Stimulated activated CD8-positive, alpha-beta memory T cell treated with anti-CD3 and anti-CD28 coated beads, Interleukin-7, amount 100 ng/mL, for 4 hours (primary cell): ENCODE data around the gene SF3B4.
"Not testable (repeated sequence)": the region's sequence is repeated elsewhere in the genome, so short reads cannot be mapped to it uniquely, and the experiment has no call there.

Source experiments
- DNase-seq, 2 donors: peaks; one replicate each; pipeline ENCODE4 v3.0.0-alpha.2; 2020; ENCODE audit warnings: low read depth in 2 of 2

The SF3B4 gene, protein sequence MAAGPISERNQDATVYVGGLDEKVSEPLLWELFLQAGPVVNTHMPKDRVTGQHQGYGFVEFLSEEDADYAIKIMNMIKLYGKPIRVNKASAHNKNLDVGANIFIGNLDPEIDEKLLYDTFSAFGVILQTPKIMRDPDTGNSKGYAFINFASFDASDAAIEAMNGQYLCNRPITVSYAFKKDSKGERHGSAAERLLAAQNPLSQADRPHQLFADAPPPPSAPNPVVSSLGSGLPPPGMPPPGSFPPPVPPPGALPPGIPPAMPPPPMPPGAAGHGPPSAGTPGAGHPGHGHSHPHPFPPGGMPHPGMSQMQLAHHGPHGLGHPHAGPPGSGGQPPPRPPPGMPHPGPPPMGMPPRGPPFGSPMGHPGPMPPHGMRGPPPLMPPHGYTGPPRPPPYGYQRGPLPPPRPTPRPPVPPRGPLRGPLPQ

DNA sequence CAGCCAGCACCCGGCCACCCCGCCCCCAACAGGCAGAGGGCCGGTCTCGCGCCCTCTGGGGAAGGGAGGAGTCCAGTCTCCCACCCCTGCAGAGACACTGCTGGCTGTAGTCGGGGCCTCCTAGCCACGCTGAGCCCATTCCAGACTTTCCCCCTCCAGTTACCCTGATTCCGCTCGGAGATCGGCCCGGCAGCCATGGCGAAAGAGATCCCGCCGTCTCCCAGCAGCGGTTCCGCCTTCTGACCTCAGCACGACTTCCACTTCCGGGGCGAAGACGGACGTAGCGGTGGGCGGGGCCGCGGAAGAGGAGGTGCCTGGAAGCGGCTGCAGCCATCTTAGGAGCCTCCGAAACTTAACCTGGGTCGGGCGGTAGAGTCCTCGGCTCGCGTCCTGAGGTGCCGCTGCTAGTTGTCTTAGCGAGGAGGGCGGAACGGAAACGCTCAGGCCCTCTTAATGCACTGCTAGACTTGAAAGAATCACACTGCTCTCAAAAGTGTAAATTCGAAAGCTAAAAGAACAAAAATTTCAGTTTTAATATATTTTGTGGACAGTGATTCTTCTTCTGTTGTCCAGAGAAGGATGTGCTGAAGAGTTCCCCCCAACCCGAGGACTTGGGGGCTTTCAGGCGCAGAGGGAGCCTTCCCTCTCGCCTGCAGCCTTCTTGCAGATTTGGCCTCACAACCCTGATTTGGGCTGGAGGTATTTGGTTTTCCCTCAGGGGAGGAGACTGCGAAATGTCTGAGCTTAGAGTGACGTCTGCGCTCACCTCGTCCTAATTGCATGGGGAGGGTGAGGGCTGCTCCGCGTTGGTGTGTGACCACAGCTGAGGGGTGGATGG lies at the start of gene SF3B4:
Gene SF3B4 (minus strand): TSS at position 241 of the 838 bp plus-strand sequence. CDS start 44 bp downstream, at position 197.
- peak; percentile 89 to 93 for DNase-seq

DNA sequence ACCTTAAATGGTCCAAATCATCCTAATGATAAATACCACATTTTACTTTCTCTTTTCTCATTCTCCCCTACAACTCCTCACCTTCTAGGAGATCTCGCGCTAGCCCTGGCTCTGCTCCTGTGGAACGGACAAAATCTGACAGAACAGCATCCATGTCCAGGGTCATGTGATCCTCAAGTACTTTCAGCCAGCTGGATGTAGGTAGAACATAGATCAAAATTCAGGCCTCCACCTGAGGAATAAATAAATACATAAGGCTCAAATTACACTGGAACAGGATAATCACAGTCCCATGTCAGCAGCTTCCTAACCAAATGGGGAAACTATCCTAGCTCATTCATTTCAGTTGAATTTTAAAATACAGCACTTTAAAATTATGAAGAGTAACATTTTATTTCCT lies 49.7 kb upstream of the SF3B4 start:
- no peak for DNase-seq

DNA sequence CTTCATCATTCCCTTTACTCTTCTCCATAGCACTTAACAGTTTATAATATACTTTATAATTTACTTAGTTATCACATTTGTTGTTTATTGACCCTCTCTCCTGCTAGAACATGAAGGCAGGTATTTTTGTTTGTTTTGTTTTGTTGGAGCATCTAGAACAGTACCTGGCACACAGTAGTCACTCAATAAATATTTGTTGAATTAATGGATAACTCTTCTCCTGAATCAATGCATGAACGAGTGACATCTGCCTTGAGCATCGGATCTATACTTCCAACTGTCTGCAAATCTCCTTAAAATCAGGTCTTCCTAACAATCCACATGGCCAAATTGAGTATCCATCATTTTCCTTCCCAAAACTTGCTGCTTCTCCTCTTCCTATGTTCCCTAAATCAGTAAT lies 44.9 kb upstream of the SF3B4 start:
- no peak for DNase-seq

DNA sequence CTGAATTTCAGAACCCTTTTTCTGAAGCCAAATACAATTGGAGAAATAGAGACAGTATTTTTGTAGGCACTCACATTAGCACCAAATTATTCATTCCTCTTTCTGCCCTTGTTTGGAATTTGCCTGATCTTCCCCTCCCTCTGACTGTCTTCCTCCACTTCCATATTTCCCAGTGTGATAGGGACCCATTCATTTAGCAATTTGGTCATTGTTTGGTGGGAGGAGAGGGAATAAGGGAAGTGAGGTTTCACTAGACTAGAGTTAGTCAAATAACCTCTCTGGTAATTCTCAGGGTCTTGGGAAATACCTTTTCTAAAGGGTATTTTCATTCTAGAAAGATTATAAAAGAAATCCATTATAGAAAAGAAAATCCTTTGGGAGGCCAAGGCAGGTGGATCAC lies 40.0 kb upstream of the SF3B4 start:
- no peak for DNase-seq

DNA sequence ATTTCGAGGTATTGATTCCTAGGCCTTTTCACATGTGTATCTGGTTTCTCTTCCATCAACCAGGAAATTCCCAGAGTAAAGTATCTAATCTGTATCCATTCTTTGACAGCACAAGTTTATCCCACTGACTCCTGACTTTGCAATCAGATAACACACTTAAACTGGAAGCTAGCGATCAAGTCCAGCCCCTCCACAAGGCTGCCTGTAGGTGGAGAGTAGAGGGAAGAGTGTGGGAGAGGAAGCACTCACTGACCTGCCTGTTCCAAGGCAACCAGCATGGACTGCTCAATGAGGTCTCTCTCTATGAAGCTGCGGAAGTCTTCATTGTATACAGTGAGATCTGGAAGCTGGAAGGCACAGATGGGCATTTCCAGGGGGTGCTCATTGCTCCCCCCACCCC lies 39.4 kb upstream of the SF3B4 start:
- no peak for DNase-seq

DNA sequence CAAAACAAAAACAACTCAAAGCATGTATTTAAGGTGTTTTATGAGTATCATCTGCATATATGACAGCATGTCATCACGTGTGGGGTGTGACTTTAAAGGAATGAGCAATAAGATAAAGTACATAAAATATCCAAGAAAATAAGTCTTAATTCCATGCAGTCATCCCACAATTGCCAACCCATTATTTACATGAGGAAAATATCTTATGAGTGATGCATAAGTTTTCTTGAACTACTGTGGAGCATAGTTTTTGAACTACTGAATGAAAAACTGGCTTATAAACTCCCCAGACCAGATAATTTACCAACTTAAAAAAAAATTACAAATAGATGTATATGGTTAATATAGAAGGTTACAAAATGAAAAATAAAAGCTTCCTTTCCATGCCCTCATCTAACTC lies 38.8 kb upstream of the SF3B4 start:
- DNase-seq = no peak

DNA sequence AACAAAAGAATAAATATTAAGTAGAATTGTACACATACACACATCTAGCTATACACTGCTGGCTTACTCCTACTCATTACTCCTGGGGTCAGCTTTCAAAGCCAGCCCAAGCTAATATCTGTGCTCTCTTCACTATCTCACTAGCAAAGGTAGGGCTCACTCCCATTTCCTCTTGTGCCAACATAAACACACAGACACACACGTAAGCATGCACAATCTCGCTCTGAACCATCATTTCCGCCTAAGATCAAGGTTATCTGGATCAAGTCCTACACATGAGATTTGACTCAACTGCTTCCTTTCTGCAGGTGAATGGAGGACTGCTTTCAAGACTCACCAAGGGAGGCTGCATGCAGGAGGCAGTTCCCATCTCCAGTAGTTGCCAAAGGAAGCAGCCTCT lies 37.8 kb upstream of the SF3B4 start:
- DNase-seq = no peak

DNA sequence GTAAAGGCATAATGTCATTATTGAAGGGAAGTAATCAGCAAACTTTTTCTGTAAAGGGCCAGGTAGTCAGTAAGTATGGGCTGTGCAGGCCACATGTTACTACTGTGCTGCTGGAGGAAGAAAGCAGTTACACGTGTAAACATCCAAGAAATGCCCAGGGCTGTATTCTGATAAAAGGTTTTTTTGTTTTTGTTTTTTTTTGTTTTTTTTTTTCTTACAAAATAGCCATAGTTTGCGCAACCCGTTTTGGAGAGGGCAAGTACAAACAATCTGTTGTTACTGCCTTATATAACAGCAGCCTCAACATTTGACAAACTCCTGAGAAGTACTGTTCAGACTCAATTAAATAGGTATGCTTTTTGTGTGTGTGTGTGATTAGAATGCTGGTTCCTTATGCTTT lies 35.8 kb upstream of the SF3B4 start:
- DNase-seq = no peak

DNA sequence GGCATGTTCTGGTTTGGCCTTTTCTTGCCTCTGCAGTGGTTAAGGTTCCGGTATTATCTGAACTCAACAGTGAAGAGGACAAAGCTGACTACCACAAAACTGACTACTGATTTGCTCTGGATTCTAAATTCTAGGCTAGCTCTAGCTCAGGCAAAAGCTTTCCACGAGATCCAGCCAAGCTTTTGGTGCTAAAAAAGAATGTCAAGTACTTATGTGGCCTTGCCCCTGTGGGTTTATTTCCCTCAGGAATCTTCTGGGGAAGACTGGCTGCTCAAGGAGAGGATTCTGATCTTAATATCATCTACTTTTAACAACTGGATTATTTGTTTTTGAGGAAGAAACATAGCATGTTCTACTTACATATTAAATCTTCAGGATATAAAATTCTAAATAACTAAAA lies 35.1 kb upstream of the SF3B4 start:
- no peak for DNase-seq

DNA sequence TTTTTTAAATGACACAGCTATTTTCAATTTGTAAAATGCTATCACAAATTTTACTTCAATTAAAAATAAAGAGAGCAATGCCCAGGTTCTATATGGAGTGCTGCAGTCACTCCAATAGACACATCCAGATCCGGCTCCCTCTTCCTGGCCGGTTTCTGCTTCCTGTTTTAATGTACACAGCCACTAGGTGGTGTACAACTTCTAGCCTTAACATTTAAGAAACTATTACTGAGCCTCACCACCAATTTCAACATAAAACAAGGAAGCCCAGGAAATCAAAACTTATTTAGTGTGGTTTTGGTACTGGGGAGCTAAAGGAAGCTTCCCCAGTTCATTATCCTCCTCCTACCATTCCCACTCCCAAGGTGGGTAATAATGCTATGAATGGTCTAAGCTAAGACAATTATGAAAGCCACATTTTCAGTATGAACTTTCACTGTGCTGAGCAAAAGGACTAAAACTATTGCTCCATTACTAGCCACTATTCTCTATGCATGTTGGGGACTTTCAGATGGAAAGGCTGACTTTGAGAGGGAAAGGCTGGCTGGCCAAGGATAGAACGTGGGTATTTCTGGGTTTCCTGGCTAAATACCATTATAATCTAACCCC lies 34.5 kb upstream of the SF3B4 start:
- peak in 1 of 2 donors; percentile 5 for DNase-seq

DNA sequence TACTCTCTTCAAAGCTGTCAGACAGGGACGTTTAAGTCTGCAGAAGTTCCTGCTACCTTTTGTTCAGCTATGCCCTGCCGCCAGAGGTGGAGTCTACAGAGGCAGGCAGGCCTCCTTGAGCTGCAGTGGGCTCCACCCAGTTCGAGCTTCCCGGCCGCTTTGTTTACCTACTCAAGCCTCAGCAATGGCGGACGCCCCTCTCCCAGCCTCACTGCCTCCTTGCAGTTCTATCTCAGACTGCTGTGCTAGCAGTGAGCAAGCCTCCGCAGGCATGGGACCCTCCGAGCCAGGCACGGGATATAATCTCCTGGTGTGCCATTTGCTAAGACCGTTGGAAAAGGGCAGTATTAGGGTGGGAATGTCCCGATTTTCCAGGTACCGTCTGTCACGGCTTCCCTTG lies 29.9 kb upstream of the SF3B4 start:
- DNase-seq = not testable (repeated sequence)

DNA sequence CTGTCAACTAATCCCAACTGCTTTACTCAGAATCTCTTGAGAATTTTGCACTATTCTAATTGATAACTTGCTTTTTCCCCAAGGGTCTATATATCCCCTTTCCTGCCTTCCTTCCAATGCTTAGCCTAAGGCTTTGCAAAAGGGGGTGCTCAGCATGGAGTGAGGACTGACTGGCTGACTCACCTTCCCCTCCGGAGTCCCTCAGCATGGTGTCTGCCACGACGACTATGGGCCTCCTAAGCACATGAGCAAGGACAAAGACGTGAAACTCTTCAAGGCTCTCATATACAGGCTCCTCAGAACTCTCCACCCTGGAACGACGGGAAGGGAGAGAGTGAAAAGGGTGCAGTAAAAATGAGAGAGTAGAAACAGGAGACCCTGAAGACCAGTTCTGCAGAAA lies 22.3 kb upstream of the SF3B4 start:
- DNase-seq = no peak

DNA sequence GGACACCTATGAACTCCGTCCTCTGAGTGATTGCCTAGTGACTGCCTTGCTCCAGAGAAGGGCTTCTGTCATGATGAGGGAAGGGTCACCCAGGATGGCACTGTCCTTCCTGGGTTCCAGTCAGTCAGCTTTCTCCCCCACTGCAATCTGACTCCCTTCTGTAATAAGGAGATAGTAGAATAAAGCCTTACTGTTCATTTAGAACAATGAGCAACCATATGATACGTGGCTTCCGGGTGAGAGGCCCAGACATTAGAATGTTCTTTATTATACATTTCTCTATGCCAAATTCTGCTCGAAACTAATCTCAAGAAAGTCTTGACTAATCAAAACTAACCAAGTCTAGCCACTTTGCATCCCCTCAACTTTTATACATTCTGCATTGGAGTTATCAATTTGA lies 17.6 kb upstream of the SF3B4 start:
- DNase-seq = no peak

DNA sequence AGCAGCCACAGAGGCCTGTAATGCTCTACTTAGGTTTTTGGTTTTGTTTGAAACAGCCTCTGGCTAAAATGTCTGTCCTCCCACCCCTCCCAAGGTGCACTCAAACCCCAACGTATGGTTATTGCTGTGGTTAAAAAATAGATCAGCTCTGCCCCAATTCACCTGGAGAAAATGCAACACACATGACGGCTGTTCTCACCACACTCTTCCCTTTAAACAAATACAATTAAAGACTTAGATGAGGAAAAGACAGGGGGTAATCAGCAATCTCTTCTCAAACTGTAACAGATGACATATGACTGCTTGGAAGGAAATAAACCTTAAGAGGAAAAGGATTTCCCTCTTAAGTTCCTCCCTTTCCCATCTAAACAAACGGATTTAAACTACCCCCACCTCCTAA lies 15.3 kb upstream of the SF3B4 start:
- DNase-seq = no peak

DNA sequence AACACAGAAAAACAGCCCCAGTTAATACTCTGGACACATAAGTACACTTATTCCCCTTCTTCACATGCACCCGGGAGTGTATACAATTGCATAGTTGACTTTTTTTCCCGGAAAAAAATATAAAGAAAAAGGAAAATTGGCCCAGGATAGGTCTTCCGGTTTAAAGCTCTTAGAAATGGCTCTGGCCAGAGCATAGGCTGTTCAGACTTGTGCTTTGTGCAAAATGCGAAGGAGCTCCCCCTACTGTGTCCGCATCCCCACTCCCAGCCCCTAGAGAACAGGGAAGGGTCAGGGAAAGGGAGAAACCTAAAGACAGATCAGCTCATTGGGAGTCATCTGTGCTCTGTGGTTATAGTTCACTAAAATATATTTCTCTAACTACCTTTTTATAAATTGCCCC lies 14.6 kb upstream of the SF3B4 start:
- DNase-seq = no peak

DNA sequence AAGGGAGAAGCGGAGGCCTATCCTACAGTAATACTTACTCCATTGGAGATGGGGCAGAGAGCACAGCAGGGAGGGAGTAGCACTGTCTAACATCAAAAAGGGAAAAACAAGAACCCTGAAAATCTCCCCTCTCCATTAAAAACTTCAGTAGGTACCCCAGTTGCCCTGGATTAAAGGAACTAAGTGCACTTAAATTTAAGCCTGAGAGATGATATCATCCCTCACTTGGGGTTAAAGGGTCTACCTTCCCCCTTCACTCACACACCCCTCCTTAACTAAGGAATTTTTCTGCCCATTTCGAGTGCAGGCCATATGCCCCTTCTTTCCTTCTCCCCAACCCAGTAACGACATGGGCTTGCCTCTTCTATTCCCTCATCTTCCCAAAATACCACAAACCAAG lies 12.8 kb upstream of the SF3B4 start:
- DNase-seq = no peak

DNA sequence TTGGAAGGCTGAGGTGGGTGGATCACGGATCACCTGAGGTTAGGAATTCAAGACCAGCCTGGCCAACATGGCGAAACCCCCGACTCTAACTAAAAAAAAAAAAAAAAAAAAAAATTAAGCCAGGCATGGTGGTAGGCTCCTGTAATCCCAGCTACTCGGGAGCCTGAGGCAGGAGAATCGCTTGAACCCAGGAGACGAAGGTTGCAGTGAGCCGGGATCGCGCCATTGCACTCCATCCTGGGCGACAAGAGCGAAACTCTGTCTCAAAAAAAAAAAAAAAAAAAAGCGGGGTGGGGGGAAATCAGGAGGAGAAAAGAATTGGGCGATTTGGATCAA lies 11.0 kb upstream of the SF3B4 start:
- DNase-seq = not testable (repeated sequence)

DNA sequence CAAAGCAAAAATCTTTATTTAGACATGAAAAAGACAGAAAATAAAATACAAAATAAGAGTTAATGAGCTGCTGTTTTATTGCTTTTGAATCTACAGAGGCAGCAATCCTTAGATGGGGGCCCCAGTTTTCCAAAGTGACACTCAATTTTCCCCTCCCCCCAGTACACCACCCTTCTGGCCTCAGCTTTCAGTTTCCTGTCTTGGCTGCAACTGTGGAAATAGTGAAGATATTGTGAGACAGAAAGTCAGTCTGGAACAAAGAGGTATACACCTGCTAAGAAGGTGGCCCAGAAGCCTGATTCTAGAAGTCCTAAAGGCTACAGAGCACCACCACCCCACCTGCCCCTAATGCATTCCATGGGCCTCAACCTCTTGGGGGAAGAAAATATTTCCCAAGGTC lies 10.2 kb upstream of the SF3B4 start:
- no peak for DNase-seq

DNA sequence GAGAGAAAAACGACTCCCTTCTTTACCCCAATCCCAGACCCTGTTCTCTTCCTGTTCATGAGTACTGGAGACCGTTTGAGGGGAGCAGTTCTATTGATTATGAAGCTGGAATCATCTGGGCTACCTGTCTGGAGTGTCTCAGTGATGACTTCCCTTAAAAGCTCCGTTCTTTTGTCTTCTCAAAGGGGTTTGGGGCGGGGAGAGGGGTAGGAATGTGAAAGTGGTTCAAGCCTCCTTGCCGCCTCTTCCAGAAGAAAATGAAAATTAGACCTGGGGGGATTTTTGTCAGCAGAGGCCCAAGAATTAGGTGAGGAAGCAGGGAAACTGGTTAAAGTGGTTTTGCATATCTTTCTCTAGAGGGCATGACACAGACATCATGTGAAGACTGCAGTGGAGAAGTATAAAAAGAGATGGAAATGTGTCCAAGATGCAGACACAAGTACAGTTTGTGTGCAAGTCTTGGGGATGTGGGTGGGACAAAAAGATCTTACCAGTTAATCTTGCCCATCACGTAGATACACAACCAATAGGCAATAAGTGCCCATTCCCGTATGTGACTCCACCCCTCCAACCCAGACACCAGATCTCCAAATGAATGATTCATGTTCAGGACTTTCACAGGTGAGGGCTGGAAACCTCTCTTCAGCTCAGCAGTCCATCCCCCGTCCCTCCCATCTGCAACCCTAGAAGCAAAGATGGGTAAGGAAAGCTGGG lies 9.5 kb upstream of the SF3B4 start:
- DNase-seq = no peak

DNA sequence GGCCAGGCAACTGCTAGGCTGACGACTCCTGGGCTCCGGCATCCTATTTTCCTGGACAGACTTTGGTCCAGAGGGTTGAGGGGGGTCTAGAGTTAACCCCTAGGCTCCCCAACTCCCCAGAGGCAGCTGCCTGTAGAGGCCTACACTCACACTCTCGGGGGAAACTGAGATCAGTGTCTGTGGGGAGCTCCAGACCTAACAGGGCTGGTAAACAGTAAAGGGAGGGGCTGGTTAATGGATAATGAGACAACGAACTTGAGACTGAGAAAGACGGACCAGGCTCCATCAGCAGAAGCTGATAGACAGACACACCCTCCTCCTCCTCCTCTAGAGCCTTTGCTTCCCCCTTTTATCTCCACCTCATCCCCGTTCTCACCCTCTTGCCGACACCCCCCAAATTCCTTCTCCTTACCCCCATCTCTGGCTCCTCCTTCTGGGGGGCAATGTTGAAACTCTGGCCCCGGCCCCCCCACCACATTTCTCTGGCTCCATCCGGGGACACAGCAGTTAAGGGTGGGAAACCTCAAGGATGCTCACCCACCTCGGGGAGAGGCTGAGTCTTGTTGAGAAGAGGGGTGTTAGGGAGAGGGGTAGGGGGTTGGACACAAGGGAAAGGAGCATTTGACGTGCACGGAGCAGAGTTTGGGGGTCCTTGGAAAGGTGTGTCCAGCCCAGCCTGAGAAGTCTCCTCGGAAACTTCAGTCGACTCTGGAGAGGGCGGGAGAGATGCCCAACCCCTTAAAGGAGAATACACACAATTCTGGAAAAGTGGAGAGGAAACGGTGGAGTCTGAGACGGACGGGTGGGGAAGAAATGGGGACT lies 8.8 kb upstream of the SF3B4 start, which contains the start of gene MTMR11:
Gene MTMR11 (minus strand): TSS at position 710 of the 822 bp plus-strand sequence. CDS start 232 bp downstream, at position 478.
- DNase-seq = no peak

DNA sequence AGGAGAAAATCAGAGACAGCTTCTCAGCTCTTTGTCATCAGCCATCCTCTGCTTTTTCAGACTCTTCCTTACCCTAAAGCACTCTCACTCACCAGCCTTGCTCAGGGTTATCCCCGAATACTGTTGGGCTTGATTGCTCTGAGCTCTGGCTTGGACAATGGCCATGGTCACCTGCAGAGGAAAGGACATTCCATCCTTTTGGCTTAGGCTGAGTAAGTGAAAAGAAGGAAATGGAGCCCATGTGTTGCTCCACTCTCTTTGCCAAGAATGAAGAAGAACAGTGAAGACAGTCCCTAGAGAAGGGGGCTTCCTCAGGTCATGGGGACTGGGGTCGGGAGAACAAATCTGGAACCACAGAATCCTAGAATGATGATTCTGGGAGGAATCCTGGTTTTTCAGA lies 6.8 kb upstream of the SF3B4 start:
- DNase-seq = no peak
